ENCODE results near the gene CTAGE4.
"Not testable (repeated sequence)": the region's sequence is repeated elsewhere in the genome, so short reads cannot be mapped to it uniquely, and the experiment has no call there.

- TF ChIP-seq, protein P1, sequence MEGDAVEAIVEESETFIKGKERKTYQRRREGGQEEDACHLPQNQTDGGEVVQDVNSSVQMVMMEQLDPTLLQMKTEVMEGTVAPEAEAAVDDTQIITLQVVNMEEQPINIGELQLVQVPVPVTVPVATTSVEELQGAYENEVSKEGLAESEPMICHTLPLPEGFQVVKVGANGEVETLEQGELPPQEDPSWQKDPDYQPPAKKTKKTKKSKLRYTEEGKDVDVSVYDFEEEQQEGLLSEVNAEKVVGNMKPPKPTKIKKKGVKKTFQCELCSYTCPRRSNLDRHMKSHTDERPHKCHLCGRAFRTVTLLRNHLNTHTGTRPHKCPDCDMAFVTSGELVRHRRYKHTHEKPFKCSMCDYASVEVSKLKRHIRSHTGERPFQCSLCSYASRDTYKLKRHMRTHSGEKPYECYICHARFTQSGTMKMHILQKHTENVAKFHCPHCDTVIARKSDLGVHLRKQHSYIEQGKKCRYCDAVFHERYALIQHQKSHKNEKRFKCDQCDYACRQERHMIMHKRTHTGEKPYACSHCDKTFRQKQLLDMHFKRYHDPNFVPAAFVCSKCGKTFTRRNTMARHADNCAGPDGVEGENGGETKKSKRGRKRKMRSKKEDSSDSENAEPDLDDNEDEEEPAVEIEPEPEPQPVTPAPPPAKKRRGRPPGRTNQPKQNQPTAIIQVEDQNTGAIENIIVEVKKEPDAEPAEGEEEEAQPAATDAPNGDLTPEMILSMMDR (IDR thresholded peaks at IDR 0.05; ENCODE audit: insufficient read depth, low read length, poor library complexity, severe bottlenecking), result not testable (repeated sequence)
- not testable (repeated sequence) for TF ChIP-seq EZH2phosphoT487 (conservative IDR thresholded peaks at IDR 0.05; ENCODE audit: low read length)
These were observed 45.5 kb downstream of the CTAGE4 start for GRCh38 chr7:144228810-144229209.
